Forelimb muscle (tissue), 1 donor: ENCODE data around the gene PLAAT3. TPM values are rescaled to one million over a fixed set of nuclear protein-coding genes. Genes with fewer than 3 reads are reported as not detected.
"Not testable (repeated sequence)": the region's sequence is repeated elsewhere in the genome, so short reads cannot be mapped to it uniquely, and the experiment has no call there.

Experiments
- DNase-seq: peaks from one replicate; pipeline ENCODE4 v3.0.0-alpha.2; 2013; ENCODE audit warnings: low read depth
- polyA plus RNA-seq: library from polyadenylated mRNA; unstranded; fragments of 120-200 nt; gene quantifications from one replicate; pipeline ENCODE4 v1.2.1, GENCODE V29; 2013; ENCODE audit not compliant: insufficient read length

PLAAT3 gene
- polyA plus RNA-seq, 1 donor, result 61.0 TPM

- no peak for DNase-seq
These were observed 76.7 kb downstream of the PLAAT3 start for GRCh38 chr11:63537293-63538101.

GRCh38 chr11:63536669-63537292 is 77.5 kb downstream of the PLAAT3 start, which contains the start of gene PLAAT4:
Gene PLAAT4, plus strand, starts transcription at chr11:63536808. Its CDS starts 61 bp downstream, at chr11:63536869.
- DNase-seq, result peak; percentile 55

GRCh38 chr11:63535734-63536133 is 78.5 kb downstream of the PLAAT3 start:
- DNase-seq, result no peak

GRCh38 chr11:63534895-63535461 is 79.3 kb downstream of the PLAAT3 start:
- no peak for DNase-seq

GRCh38 chr11:63534076-63534475 is 80.2 kb downstream of the PLAAT3 start:
- DNase-seq, result no peak

GRCh38 chr11:63532799-63533475 is 81.3 kb downstream of the PLAAT3 start:
- DNase-seq, result no peak

- no peak for DNase-seq
These were observed 82.1 kb downstream of the PLAAT3 start for GRCh38 chr11:63532117-63532516.

- not testable (repeated sequence) for DNase-seq
These were observed 83.0 kb downstream of the PLAAT3 start for GRCh38 chr11:63531074-63531792.

GRCh38 chr11:63530021-63530420 is 84.2 kb downstream of the PLAAT3 start:
- no peak for DNase-seq

- DNase-seq, result not testable (repeated sequence)
These were observed 84.9 kb downstream of the PLAAT3 start for GRCh38 chr11:63529373-63529772.

- not testable (repeated sequence) for DNase-seq
These were observed 85.4 kb downstream of the PLAAT3 start for GRCh38 chr11:63528729-63529278.

- not testable (repeated sequence) for DNase-seq
These were observed 86.1 kb downstream of the PLAAT3 start for GRCh38 chr11:63528156-63528555.

GRCh38 chr11:63527667-63528066 is 86.6 kb downstream of the PLAAT3 start:
- DNase-seq, result no peak

Other genes starting within 250 kb of the PLAAT3 start
- gene SLC22A9, start 244.6 kb downstream of the PLAAT3 start, polyA plus RNA-seq, result not detected
- 3.2 TPM for gene PLAAT5, start 123.3 kb downstream of the PLAAT3 start, polyA plus RNA-seq
- gene LGALS12, start 108.3 kb downstream of the PLAAT3 start, polyA plus RNA-seq, result 0.37 TPM
- 2.9 TPM for gene PLAAT4, start 77.6 kb downstream of the PLAAT3 start, polyA plus RNA-seq
- gene PLAAT2, start 51.1 kb downstream of the PLAAT3 start, polyA plus RNA-seq, result not detected
- 13.6 TPM for gene ATL3, start 56.9 kb upstream of the PLAAT3 start, polyA plus RNA-seq
- 50.2 TPM for gene RTN3, start 67.1 kb upstream of the PLAAT3 start, polyA plus RNA-seq
- 30.2 TPM for gene ZFTA, start 154.3 kb upstream of the PLAAT3 start, polyA plus RNA-seq
- 20.1 TPM for gene SPINDOC, start 199.0 kb upstream of the PLAAT3 start, polyA plus RNA-seq
- gene MARK2, start 224.7 kb upstream of the PLAAT3 start, polyA plus RNA-seq, result 16.7 TPM